ENCODE results near the gene KCNG2. TPM values are rescaled to one million over a fixed set of nuclear protein-coding genes. Genes with fewer than 3 reads are reported as not detected.

Gene KCNG2
- total RNA-seq, 6 experiments from 2014 or later: not detected

- 69% methylated on average over 10 of the region's 12 CpGs for WGBS (ENCODE audit: insufficient coverage, low coverage, low lambda C conversion rate, missing lambda C conversion rate)
- DNase-seq (no peak), ATAC-seq (no peak)
- H3K27ac ChIP-seq: no peak overlapping the region
- TF ChIP-seq, protein P1, sequence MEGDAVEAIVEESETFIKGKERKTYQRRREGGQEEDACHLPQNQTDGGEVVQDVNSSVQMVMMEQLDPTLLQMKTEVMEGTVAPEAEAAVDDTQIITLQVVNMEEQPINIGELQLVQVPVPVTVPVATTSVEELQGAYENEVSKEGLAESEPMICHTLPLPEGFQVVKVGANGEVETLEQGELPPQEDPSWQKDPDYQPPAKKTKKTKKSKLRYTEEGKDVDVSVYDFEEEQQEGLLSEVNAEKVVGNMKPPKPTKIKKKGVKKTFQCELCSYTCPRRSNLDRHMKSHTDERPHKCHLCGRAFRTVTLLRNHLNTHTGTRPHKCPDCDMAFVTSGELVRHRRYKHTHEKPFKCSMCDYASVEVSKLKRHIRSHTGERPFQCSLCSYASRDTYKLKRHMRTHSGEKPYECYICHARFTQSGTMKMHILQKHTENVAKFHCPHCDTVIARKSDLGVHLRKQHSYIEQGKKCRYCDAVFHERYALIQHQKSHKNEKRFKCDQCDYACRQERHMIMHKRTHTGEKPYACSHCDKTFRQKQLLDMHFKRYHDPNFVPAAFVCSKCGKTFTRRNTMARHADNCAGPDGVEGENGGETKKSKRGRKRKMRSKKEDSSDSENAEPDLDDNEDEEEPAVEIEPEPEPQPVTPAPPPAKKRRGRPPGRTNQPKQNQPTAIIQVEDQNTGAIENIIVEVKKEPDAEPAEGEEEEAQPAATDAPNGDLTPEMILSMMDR (IDR thresholded peaks at IDR 0.05): no peak
- TF ChIP-seq POLR2A (IDR thresholded peaks at IDR 0.05): no peak
- H3K4me3 ChIP-seq: no peak overlapping the region
- H3K9me3 ChIP-seq: no peaks in the 10 kb centered on the region
- H3K36me3 ChIP-seq: no peaks in the 10 kb centered on the region
- intact Hi-C loops (cut with DNase I): no loop called here
- H3K27me3 ChIP-seq: no peaks in the 10 kb centered on the region
- no peaks in the 10 kb centered on the region for H3K4me1 ChIP-seq
These were observed 81.8 kb downstream of the KCNG2 start for GRCh38 chr18:79879566-79879965.

DNA sequence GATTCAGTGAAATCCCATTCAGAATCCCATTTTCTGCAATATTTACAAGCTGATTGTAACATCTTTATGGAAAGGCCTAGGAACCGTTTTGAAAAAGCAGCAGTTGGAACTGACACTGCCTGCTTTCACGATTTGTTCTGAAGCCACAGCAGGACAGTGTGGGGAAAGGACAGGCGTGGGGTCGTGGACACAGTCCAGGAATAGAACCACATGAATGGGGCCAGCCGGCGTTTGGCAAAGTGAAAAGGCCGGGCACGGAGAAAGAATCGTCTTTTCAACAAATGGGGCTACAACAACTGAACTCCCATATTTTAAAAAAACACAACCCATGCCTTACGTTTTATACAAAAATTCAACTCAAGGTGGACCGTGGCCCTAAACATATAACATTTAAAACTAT lies 84.0 kb downstream of the KCNG2 start:
- Histone ChIP-seq H3K4me3 (no peak overlapping the region), H3K36me3 (no peaks in the 10 kb centered on the region), H3K4me1 (no peaks in the 10 kb centered on the region), H3K27me3 (no peaks in the 10 kb centered on the region), H3K9me3 (no peaks in the 10 kb centered on the region), H3K27ac (no peak overlapping the region)
- WGBS (ENCODE audit: insufficient coverage, low coverage, low lambda C conversion rate, missing lambda C conversion rate): 68% methylated on average over 10 of the region's 11 CpGs
- intact Hi-C loops (cut with DNase I): no loop called here
- DNase-seq (no peak), ATAC-seq (no peak)
- TF ChIP-seq, protein P1 (IDR thresholded peaks at IDR 0.05): no peak
- TF ChIP-seq POLR2A (IDR thresholded peaks at IDR 0.05): no peak

- no peaks in the 10 kb centered on the region for H3K4me1 ChIP-seq
- H3K27ac ChIP-seq: no peak overlapping the region
- H3K36me3 ChIP-seq: no peaks in the 10 kb centered on the region
- intact Hi-C loops (cut with DNase I): no loop called here
- no peak overlapping the region for H3K4me3 ChIP-seq
- no peak for TF ChIP-seq POLR2A (IDR thresholded peaks at IDR 0.05)
- TF ChIP-seq, protein P1 (IDR thresholded peaks at IDR 0.05): no peak
- ATAC-seq: no peak
- 93% methylated on average over 4 of the region's 68 CpGs for WGBS (ENCODE audit: insufficient coverage, low coverage, low lambda C conversion rate, missing lambda C conversion rate)
- H3K27me3 ChIP-seq: no peaks in the 10 kb centered on the region
- H3K9me3 ChIP-seq: no peaks in the 10 kb centered on the region
- no peak for DNase-seq
These were observed 84.9 kb downstream of the KCNG2 start for GRCh38 chr18:79882522-79883241.

GRCh38 chr18:79883461-79884293 lies 85.9 kb downstream of the KCNG2 start:
- ATAC-seq (no peak), DNase-seq (no peak)
- intact Hi-C loops (cut with DNase I): no loop called here
- H3K9me3 ChIP-seq: peaks cover 0 to 2% (median 0%) of the 10 kb centered on the region in 4 donors
- H3K27me3 ChIP-seq: no peaks in the 10 kb centered on the region
- H3K4me1 ChIP-seq: no peaks in the 10 kb centered on the region
- TF ChIP-seq POLR2A (IDR thresholded peaks at IDR 0.05): no peak
- TF ChIP-seq, protein P1 (IDR thresholded peaks at IDR 0.05): no peak
- H3K36me3 ChIP-seq: no peaks in the 10 kb centered on the region
- 72% methylated on average over 8 of the region's 31 CpGs for WGBS (ENCODE audit: insufficient coverage, low coverage, low lambda C conversion rate, missing lambda C conversion rate)
- no peak overlapping the region for H3K27ac ChIP-seq
- H3K4me3 ChIP-seq: no peak overlapping the region
